K562 (cell line): ENCODE results near the gene PARD6B. TPM values are rescaled to one million over a fixed set of nuclear protein-coding genes. Genes with fewer than 3 reads are reported as not detected.
A peak's percentile ranks its signal among the peaks of the same experiment; 100 is the strongest.

Source experiments
- ATAC-seq: fragments of 200-7000 bp; cut with Tn5 transposase; 3 replicates; pipeline ENCODE4 v1.9.1; 2020; ENCODE audit warnings: moderate library complexity
- BruUV-seq: library from RNA; stranded (reverse); fragments of 400-500 nt; replicated peaks from 2 replicates; lab custom pipeline; 2021; lab: Mats Ljungman, UMichigan
- CTCF ChIA-PET: fragments of 300-600 bp; formaldehyde crosslinking; extraction: SDS; loops from one replicate; lab custom pipeline; 2021; ENCODE audit warnings: low intra/inter-chr PET ratio; lab: Yijun Ruan, JAX
- POLR2A ChIA-PET: fragments of 300-600, 350-650 bp; sonication (Branson Sonifier 250); formaldehyde crosslinking; extraction: SDS; loops from one replicate; lab custom pipeline; 2021; ENCODE audit warnings: antibody characterized with exemption, inconsistent platforms; lab: Yijun Ruan, JAX
- DNase-seq, 4 experiments: peaks; one replicate each; pipeline versions ENCODE4 v3.0.0 to v3.0.0-alpha.2; 2011 to 2018; ENCODE audit warnings: low spot score in 3 of 4, mixed read lengths in 3 of 4; ENCODE audit errors: extremely low read depth in 1 of 4
- FAIRE-seq: peaks from 2 replicates; lab custom pipeline; 2011; peaks lifted over from hg19 to GRCh38; lab: Jason Lieb, UNC
- H2AFZ ChIP-seq: 2 replicates; pipeline ENCODE4 v1.6.0; 2011; ENCODE audit warnings: low read depth, low read length, control low read depth, inconsistent platforms
- H3K27ac ChIP-seq: fragments of 200-600 bp; 3 replicates; pipeline ENCODE4 v1.8.0; 2011; ENCODE audit warnings: low read depth, mild to moderate bottlenecking, control low read depth, inconsistent platforms, low read length, moderate library complexity, mixed read lengths; ENCODE audit errors: extremely low read depth
- H3K27me3 ChIP-seq, 2 experiments: fragments of 300-600 bp in 1 of 2; 2 replicates in 1 of 2; 3 replicates in 1 of 2; pipeline versions ENCODE4 v1.6.0 to v1.8.0; 2011; ENCODE audit warnings: inconsistent platforms in 2 of 2, low read length in 2 of 2, mild to moderate bottlenecking in 1 of 2, mixed read lengths in 1 of 2, moderate library complexity in 1 of 2; ENCODE audit not compliant: control insufficient read depth in 2 of 2, insufficient read depth in 2 of 2
- H3K36me3 ChIP-seq: fragments of 300-600 bp; 3 replicates; pipeline ENCODE4 v1.8.0; 2011; ENCODE audit warnings: mild to moderate bottlenecking, low read length, inconsistent platforms; ENCODE audit not compliant: control insufficient read depth, insufficient read depth
- H3K4me1 ChIP-seq, 2 experiments: fragments of 200-600 bp in 1 of 2; replicated peaks in 1 of 2; 2 replicates in 1 of 2; 3 replicates in 1 of 2; pipeline versions ENCODE4 v1.5.1 to v1.8.0; 2011; ENCODE audit warnings: inconsistent platforms in 2 of 2, low read length in 2 of 2, mild to moderate bottlenecking in 1 of 2, mixed read lengths in 1 of 2, moderate library complexity in 1 of 2; ENCODE audit not compliant: control insufficient read depth in 2 of 2, insufficient read depth in 2 of 2
- H3K4me2 ChIP-seq: 2 replicates; pipeline ENCODE4 v1.6.1; 2011; ENCODE audit warnings: low read length, control low read depth, inconsistent platforms, mixed read lengths; ENCODE audit not compliant: insufficient read depth
- H3K4me3 ChIP-seq: fragments of 200-600 bp; sonication (generic), shearing (Covaris generic); 2 replicates; pipeline ENCODE4 v1.5.1; 2016; ENCODE audit warnings: control low read depth, inconsistent platforms
- H3K79me2 ChIP-seq: fragments of 200-600 bp; 3 replicates; pipeline ENCODE4 v1.8.0; 2011; ENCODE audit warnings: low read length, inconsistent platforms; ENCODE audit not compliant: control insufficient read depth, insufficient read depth
- H3K9ac ChIP-seq, 2 experiments: 2 replicates each; pipeline versions ENCODE4 v1.6.0 to v1.6.1; 2011; ENCODE audit warnings: low read depth in 2 of 2, low read length in 2 of 2, control low read depth in 1 of 2, inconsistent platforms in 1 of 2, mild to moderate bottlenecking in 1 of 2, mixed read lengths in 1 of 2; ENCODE audit not compliant: insufficient read depth in 1 of 2
- H3K9me1 ChIP-seq: one replicate; pipeline ENCODE4 v1.6.0; 2011; ENCODE audit warnings: inconsistent platforms, mild to moderate bottlenecking, low read length, moderate library complexity; ENCODE audit not compliant: control insufficient read depth, insufficient read depth
- H3K9me3 ChIP-seq: replicated peaks from 2 replicates; pipeline ENCODE4 v1.5.1; 2011; ENCODE audit warnings: low read depth, low read length, inconsistent platforms; ENCODE audit not compliant: control insufficient read depth, insufficient read depth
- H4K20me1 ChIP-seq: replicated peaks from 2 replicates; pipeline ENCODE4 v1.6.1; 2011; ENCODE audit warnings: low read length, inconsistent platforms, mixed read lengths; ENCODE audit not compliant: control insufficient read depth, insufficient read depth
- ARHGAP35 ChIP-seq: fragments of 450-650 bp; IDR thresholded peaks from 2 replicates; pipeline ENCODE4 v1.6.1; 2018; ENCODE audit not compliant: partially characterized antibody
- NFIC ChIP-seq: fragments of 450-650 bp; IDR thresholded peaks from 2 replicates; pipeline ENCODE4 v1.6.1; 2017; ENCODE audit warnings: mild to moderate bottlenecking, inconsistent platforms
- NFIX ChIP-seq: fragments of 250-450 bp; sonication (Bioruptor Pico); IDR thresholded peaks from 2 replicates; pipeline ENCODE4 v1.4.0; 2020; ENCODE audit warnings: low read depth, mild to moderate bottlenecking, moderate library complexity
- NR2C1 ChIP-seq, 2 experiments: fragments of 450-650 bp; IDR thresholded peaks; 2 replicates each; pipeline ENCODE4 v1.6.1; 2017; ENCODE audit warnings: mild to moderate bottlenecking in 2 of 2, antibody characterized with exemption in 1 of 2, inconsistent platforms in 1 of 2, missing compliant biosample characterization in 1 of 2, missing genetic modification characterization in 1 of 2
- NR2C2 ChIP-seq, 2 experiments: fragments of 200-800 bp in 1 of 2; sonication (Bioruptor generic) in 1 of 2; sonication (generic) in 1 of 2; formaldehyde crosslinking in 1 of 2; IDR thresholded peaks; 2 replicates each; pipeline versions ENCODE4 v1.6.1 to v1.8.0; 2016 to 2022; ENCODE audit warnings: mild to moderate bottlenecking in 1 of 2, missing compliant biosample characterization in 1 of 2, missing genetic modification characterization in 1 of 2, missing genetic modification reagents in 1 of 2
- WGBS: fragments of 100-300 bp; shearing (Covaris generic); methylation state at CpG from one replicate; pipeline ENCODE4 v1.1.6; 2016; ENCODE audit warnings: low coverage, mixed read lengths; ENCODE audit not compliant: insufficient coverage; ENCODE audit errors: missing lambda C conversion rate; 5-methylcytosine and 5-hydroxymethylcytosine counted together
- in situ Hi-C: fragments of 300-500 bp; cut with MboI; formaldehyde crosslinking; loops from 4 replicates; pipeline ENCODE4 v1.15.0; 2018; ENCODE audit warnings: inconsistent platforms, mixed read lengths
- intact Hi-C: fragments of 100-400 bp; cut with micrococcal nuclease; formaldehyde crosslinking; loops from 2 replicates; pipeline ENCODE4 v1.14.2; 2022
- polyA plus RNA-seq, 8 experiments: library from polyadenylated mRNA; depleted of rRNA in 4 of 8; stranded (reverse) in 5 of 8; unstranded in 3 of 8; fragments of >200 nt; fragmentation: Nextera tagmentation in 2 of 8; fragmentation: Illumina TruSeq in 1 of 8; extraction: Ambion mirVana in 2 of 8; extraction: Trizol in 1 of 8; gene quantifications; 2 replicates each; pipeline versions ENCODE4 v1.2.1 to v1.2.3, GENCODE V29; 2011 to 2014; ENCODE audit warnings: inconsistent platforms in 1 of 8, missing spikeins in 1 of 8
- total RNA-seq, 7 experiments: library from RNA; depleted of rRNA in 6 of 7; stranded (reverse); fragments of >200 nt in 6 of 7; fragmentation: Illumina TruSeq in 2 of 7; extraction: Trizol in 2 of 7; gene quantifications; 2 replicates each; pipeline versions ENCODE4 v1.2.1 to v1.2.3, GENCODE V29; 2011 to 2021; ENCODE audit warnings: low replicate concordance in 1 of 7

Gene PARD6B
- total and polyA plus RNA-seq, 9 of the 15 experiments (the other 6 are each of a cell fraction or from before 2014, with no cell fraction given) = 1.7 to 12.3 (median 5.5) TPM

- TF ChIP-seq NR2C2 (CRISPR knock-in tag; IDR thresholded peaks at IDR 0.05) (no peak), NR2C2 (tag; IDR thresholded peaks at IDR 0.05) (peak; percentile 51; the same call in 1 of the 2 replicates), NFIX (CRISPR knock-in tag) (peak; percentile 61), NFIC (peak; percentile 92), NR2C1 (IDR thresholded peaks at IDR 0.05) (peak; percentile 70), NR2C1 (tag; IDR thresholded peaks at IDR 0.05) (peak; percentile 60), ARHGAP35 (no peak)
- TF ChIP-seq, all 486 proteins: peak for 4
- in situ Hi-C loops (no loop called here), intact Hi-C loops (no loop called here)
- WGBS = 71% methylated on average over 3 of the region's 3 CpGs
- Histone ChIP-seq H3K4me1 (peaks cover 17 to 22% of the 10 kb centered on the region in 2 experiments; a peak in 4 of 5 replicates), H3K4me2 (no peak overlapping the region), H2AFZ (no peak overlapping the region), H3K4me3 (no peak overlapping the region), H3K27me3 (no peaks in the 10 kb centered on the region), H3K79me2 (peaks cover 50% of the 10 kb centered on the region), H4K20me1 (no peaks in the 10 kb centered on the region; the same call in 1 of the 2 replicates), H3K36me3 (peaks cover 70% of the 10 kb centered on the region), H3K9ac (no peak overlapping the region), H3K9me1 (no peaks in the 10 kb centered on the region), H3K9me3 (no peaks in the 10 kb centered on the region), H3K27ac (peak overlapping the region; percentile 20; the same call in 1 of the 3 replicates)
- FAIRE-seq (no peak), DNase-seq (peak in 1 of 4 experiments; percentile 35), ATAC-seq (no peak)
- CTCF ChIA-PET = no interaction called here
- no TSS peak for BruUV-seq
- POLR2A ChIA-PET = no interaction called here
Observed at GRCh38 chr20:50746138-50746940, 15.0 kb downstream of the PARD6B start.
